Neural progenitor cell (in vitro differentiated cells): ENCODE measurements around the gene ZNF614.

Experiments used
- CTCF ChIP-seq: fragments of 200-600 bp; sonication (generic); IDR thresholded peaks from 2 replicates; pipeline ENCODE4 v1.5.1; 2017; ENCODE audit warnings: antibody characterized with exemption, mild to moderate bottlenecking
- EZH2 ChIP-seq: fragments of 200-600 bp; sonication (generic); IDR thresholded peaks from 2 replicates; pipeline ENCODE4 v1.6.1; 2017; ENCODE audit warnings: antibody characterized with exemption, mild to moderate bottlenecking, moderate library complexity

GRCh38 chr19:52007451-52007805, 20.8 kb downstream of the ZNF614 start:
- TF ChIP-seq CTCF (no peak), EZH2 (no peak)
